ENCODE measurements around the gene FAM204A. TPM values are rescaled to one million over a fixed set of nuclear protein-coding genes. Genes with fewer than 3 reads are reported as not detected.

The FAM204A gene
- total RNA-seq, 4 donors from 2014 or later, result 45.7 to 65.2 (median 55.0) TPM

GRCh38 chr10:118310822-118311221 is 31.3 kb downstream of the FAM204A start:
- WGBS, 2 donors, result 72 to 73% methylated on average over 2 of the region's 2 CpGs
- Histone ChIP-seq H3K4me3 (replicated peaks in 1 of 3) (no peak overlapping the region), H3K4me1 (no peaks in the 10 kb centered on the region), H3K27ac (no peak overlapping the region), H3K9me3 (no peaks in the 10 kb centered on the region), H3K36me3 (peaks cover 0 to 14% of the 10 kb centered on the region in 2 donors), H3K27me3 (no peaks in the 10 kb centered on the region)
- TF ChIP-seq POLR2A (IDR thresholded peaks at IDR 0.05) (no peak), CTCF (IDR thresholded peaks at IDR 0.05) (no peak)
- no peak for DNase-seq
- intact Hi-C loops (cut with DNase I), result no loop called here

GRCh38 chr10:118309911-118310310 is 32.2 kb downstream of the FAM204A start:
- whole genome bisulfite sequencing, 2 donors, result 79% methylated on average over 2 of the region's 2 CpGs
- no peak for DNase-seq
- H3K4me1 ChIP-seq, result no peaks in the 10 kb centered on the region
- no peaks in the 10 kb centered on the region for H3K9me3 ChIP-seq
- H3K4me3 ChIP-seq (replicated peaks in 1 of 3), result no peak overlapping the region
- TF ChIP-seq CTCF (IDR thresholded peaks at IDR 0.05) (no peak), POLR2A (IDR thresholded peaks at IDR 0.05) (no peak)
- H3K27me3 ChIP-seq, result no peaks in the 10 kb centered on the region
- intact Hi-C loops (cut with DNase I), result no loop called here
- H3K36me3 ChIP-seq, result peaks cover 0 to 19% of the 10 kb centered on the region in 2 donors
- H3K27ac ChIP-seq, result no peak overlapping the region

- Histone ChIP-seq H3K4me3 (replicated peaks in 1 of 3) (no peak overlapping the region), H3K27ac (no peak overlapping the region), H3K4me1 (no peaks in the 10 kb centered on the region), H3K9me3 (no peaks in the 10 kb centered on the region), H3K36me3 (peaks cover 0 to 19% of the 10 kb centered on the region in 2 donors), H3K27me3 (no peaks in the 10 kb centered on the region)
- intact Hi-C loops (cut with DNase I), result no loop called here
- TF ChIP-seq CTCF (IDR thresholded peaks at IDR 0.05) (no peak), POLR2A (IDR thresholded peaks at IDR 0.05) (no peak)
- DNase-seq, result no peak
- 91 to 94% methylated on average over 6 of the region's 6 CpGs for WGBS, 2 donors
Measured at GRCh38 chr10:118308664-118309063, 33.5 kb downstream of the FAM204A start.

GRCh38 chr10:118307859-118308258 is 34.3 kb downstream of the FAM204A start:
- H3K9me3 ChIP-seq, result no peaks in the 10 kb centered on the region
- no peaks in the 10 kb centered on the region for H3K4me1 ChIP-seq
- WGBS, 2 donors, result 92% methylated on average over 4 of the region's 4 CpGs
- no peaks in the 10 kb centered on the region for H3K27me3 ChIP-seq
- H3K36me3 ChIP-seq, result peaks cover 0 to 19% of the 10 kb centered on the region in 2 donors
- intact Hi-C loops (cut with DNase I), result no loop called here
- no peak overlapping the region for H3K27ac ChIP-seq
- DNase-seq, result no peak
- no peak overlapping the region for H3K4me3 ChIP-seq (replicated peaks in 1 of 3)
- TF ChIP-seq CTCF (IDR thresholded peaks at IDR 0.05), result no peak
- TF ChIP-seq POLR2A (IDR thresholded peaks at IDR 0.05), result no peak

- Histone ChIP-seq H3K27ac (no peak overlapping the region), H3K36me3 (peaks cover 0 to 19% of the 10 kb centered on the region in 2 donors), H3K4me3 (replicated peaks in 1 of 3) (no peak overlapping the region), H3K4me1 (no peaks in the 10 kb centered on the region), H3K9me3 (no peaks in the 10 kb centered on the region), H3K27me3 (no peaks in the 10 kb centered on the region)
- WGBS, 2 donors, result 72 to 84% methylated on average over 1 of the region's 1 CpG
- DNase-seq, result no peak
- no peak for TF ChIP-seq CTCF (IDR thresholded peaks at IDR 0.05)
- no peak for TF ChIP-seq POLR2A (IDR thresholded peaks at IDR 0.05)
- intact Hi-C loops (cut with DNase I), result no loop called here
Measured at GRCh38 chr10:118307220-118307619, 34.9 kb downstream of the FAM204A start.
